Activated CD4-positive, alpha-beta T cell treated with anti-CD3 and anti-CD28 coated beads for 24 hours (primary cell): ENCODE results near the gene BRF1.
"Not testable (repeated sequence)": the region's sequence is repeated elsewhere in the genome, so short reads cannot be mapped to it uniquely, and the experiment has no call there.

Experiments
- DNase-seq, 2 donors: peaks; one replicate each; pipeline ENCODE4 v3.0.0-alpha.2; 2020; ENCODE audit warnings: low read depth in 2 of 2

The BRF1 gene

DNA sequence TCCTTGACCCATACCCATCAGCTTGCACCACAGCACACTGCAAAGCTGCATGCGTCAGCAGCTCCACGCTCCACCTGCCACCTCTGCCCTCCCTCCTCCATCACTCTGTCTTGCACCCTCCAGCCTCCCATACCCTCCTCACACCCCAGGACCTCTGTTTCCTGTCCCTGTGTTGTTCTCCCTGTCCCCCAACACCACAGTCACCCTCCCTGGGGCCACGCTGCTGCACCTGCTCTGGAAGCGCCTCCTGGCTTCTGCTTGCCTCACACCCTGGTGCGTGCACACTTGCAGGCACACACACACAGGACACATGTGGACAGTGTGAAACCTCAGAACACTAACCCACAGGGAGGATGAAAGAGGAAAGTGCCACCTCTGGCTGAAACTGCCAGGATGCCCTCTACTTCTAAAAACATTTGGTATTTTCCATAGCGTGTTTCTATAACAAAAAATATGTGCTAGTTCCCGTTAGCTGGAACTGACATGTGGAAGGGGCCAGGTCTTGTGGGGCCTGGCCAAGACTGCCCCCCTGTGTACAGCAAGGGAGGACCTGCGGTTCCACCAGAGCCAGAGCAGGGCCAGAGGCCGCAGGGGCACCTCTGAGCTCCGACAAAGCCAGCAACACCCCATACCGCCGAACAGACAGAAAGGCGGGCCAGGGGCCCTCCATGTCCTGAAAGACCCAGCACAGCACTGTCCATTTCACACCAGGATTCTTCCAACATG is 10.0 kb downstream of the BRF1 start:
- DNase-seq: no peak

DNA sequence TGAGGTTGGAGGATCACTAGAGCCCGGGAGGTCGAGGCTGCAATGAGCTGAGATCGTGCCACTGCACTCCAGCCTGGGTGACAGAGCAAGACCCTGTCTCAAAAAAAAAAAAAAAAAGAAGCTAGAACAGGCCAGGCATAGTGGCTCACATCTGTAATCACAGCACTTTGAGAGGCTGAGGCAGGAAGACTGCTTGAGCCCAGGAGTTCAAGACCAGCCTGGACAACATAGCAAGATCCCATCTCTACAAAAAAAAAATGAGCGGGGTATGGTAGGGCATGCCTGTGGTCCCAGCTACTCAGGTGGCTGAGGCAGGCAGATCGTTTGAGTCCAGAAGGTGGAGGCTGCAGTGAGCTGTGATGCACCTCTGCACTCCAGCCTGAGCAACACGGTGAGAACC is 11.9 kb downstream of the BRF1 start:
- DNase-seq: not testable (repeated sequence)

DNA sequence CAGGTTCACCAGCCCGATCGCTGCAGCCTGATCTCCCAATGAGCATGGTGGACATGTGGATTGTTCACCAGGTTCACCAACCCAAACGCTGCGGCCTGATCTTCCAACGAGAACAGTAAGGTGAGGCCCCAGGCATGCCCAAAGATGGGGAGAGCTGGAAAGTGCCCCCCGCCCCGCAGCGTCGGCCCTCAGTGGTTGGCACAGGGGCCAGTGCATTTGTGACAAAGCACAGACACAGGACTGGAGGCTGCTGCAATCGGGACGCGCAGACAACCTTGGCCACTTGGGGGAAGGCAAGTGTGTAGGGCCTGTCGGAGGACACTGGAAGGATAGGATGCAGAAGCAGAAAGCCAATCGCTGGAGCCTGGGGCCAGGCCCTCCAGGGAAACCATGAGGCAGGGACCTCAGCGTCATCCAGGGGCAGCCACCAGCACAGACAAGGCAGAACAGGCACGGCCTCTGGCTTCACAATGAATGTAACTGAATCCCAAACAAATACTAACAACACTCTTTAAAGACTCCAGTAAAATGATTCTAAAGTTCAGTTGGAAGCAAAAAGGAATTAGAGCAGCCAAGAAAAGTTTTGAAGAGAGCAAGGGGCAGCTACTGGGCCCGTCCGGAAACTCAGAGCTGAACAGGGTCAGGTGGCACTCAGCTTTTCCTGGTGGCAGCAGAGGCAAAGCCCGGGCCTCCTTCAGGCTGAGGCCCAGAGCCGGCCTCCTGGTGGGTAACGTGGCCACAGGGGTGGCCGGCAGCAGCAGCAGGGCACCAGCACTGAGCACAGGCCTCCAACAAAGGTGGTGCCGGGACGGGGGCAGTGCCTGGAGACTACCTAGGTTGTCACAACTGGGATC is 13.3 kb downstream of the BRF1 start:
- DNase-seq: no peak

DNA sequence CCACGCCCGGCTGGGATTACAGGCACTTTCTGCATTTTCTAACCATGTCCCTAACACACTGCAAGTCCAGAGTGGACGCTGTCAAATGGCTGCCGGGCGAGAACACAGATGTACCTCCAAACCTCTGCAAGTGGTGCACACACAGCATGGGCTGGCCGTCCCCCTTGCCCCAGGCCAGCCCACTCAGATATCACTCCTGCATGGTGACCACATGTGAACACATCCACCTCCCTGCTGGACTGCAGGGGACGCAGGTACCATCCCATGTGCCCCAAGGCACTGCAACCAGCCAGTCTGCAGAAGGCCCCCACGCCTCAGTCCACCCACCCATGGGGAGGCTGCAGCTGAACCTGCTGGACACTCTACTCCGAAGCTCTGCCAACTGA is 14.0 kb downstream of the BRF1 start:
- no peak for DNase-seq

DNA sequence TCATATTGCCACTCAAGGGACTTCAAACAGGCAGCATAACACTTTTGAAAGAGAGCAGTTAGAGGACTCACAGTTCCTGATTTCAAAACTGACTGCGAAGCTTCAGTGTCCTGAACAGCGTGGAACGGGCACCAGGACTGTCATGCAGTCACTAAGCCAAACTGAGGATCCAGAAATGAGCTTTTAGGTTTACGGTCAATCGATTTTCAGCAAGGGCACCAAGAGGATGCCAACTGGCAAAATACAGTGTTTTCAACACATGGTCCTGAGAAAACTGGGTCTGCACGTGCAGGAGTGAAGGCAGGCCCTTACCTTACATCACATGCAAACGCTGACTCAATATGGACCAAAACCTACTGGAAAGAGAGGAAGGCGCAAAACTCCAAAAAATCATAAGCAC is 15.6 kb downstream of the BRF1 start:
- DNase-seq: no peak

DNA sequence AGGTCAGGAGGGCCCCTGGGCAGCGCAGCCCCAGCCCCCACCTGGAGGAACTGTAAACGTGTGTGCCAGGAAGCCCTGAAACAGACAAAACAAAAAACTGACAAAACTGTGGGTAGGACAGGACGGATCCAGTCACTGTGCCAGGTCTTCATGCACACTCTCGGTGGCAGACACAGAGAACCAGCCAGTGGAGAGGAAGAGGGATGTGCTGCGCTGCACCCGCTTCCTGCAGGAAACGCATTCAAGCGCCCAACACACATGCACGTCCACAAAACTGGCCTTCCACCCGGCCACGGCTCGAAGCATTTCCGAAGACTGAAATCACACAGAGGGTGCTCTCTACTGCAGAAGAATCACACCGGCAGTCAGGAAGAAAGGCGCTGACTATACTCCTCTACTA is 16.9 kb downstream of the BRF1 start:
- DNase-seq: no peak

DNA sequence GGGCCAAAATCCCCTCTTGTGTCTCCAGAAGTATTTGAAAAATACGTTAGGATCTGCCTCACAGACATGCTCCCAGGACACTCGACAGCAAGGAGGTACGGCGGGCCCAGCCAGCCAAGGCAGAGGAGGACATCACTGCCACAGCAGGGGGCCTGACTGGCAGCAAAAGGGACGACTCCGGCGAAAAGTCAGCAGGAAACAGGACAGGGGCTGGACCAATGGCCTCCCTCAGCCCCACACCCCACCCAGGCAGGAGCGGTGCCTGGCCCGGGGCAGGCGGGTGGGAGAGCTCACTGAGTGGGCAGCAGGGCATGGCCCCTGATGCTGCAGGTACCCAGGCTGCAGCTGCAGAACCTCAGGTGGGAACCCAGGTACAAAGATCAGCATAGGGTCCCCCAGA is 17.8 kb downstream of the BRF1 start:
- DNase-seq: no peak

DNA sequence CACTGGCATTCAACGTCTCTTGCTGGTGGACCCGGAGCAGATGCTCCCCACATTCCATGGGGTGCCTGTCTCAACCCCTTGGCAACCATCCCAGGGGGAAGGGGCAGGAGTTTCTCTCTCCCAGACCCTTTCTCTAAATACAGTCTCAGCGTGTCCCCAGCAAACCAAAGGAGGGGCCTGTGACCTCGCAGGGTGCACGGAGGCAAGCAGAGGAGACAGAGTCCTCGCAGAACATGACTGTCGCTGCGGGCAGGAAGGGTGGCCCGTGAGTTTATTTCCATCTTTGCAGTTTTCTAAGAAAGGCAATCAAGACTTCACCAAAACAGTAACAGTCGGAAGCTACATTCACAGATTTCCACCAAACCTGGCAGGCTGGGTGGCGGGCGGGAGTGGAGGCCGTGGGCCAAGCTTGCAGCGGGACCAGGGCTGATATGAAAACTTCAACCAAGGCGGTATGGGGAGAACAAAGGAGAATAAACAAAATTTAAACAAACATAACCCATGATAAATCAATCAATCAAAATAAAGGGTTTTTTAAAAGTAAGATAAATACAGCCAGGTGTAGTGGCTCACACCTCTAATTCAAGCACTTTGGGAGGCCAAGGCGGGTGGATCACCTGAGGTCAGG is 18.6 kb downstream of the BRF1 start:
- no peak for DNase-seq

DNA sequence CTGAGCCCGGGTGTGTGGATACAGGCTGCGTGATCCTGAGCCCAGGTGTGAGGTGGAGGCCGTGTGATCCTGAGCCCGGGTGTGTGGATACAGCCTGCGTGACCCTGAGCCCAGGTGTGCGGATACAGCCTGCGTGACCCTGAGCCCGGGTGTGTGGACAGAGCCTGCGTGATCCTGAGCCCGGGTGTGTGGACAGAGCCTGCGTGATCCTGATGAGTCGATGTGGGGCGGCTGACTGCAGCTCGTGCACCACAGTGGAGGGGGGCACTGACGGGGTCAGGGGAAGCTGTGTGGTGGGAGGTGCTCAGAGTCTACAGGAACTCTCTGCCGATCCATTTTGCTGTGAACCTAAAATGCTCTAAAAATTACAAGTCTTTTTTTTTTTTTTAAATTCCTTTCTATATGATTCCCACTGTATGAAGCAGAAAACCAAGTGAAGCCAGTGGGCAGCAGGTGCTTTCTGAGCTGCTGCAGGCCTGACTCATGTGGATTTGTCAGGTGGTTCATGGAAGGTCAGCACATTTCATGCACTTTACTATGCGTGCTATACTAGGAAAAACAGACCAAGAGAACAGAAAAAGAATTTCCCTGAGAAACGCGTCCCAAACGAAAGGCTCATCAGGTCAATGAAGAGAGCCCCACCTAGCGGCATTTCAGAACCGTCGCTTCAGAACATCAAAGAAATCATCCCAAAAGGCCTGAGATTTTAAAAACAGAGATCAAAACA is 19.3 kb downstream of the BRF1 start:
- no peak for DNase-seq

DNA sequence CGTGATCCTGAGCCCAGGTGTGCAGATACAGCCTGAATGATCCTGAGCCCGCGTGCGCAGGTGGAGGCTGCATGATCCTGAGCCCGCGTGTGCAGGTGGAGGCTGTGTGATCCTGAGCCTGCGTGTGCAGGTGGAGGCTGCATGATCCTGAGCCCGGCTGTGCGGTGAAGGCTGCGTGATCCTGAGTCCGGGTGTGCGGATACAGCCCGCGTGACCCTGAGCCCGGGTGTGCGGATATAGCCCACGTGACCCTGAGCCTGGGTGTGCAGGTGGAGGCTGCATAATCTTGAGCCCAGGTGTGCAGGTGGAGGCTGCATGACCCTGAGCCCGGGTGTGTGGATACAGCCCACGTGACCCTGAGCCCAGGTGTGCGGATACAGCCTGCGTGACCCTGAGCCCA is 20.3 kb downstream of the BRF1 start:
- DNase-seq: no peak

DNA sequence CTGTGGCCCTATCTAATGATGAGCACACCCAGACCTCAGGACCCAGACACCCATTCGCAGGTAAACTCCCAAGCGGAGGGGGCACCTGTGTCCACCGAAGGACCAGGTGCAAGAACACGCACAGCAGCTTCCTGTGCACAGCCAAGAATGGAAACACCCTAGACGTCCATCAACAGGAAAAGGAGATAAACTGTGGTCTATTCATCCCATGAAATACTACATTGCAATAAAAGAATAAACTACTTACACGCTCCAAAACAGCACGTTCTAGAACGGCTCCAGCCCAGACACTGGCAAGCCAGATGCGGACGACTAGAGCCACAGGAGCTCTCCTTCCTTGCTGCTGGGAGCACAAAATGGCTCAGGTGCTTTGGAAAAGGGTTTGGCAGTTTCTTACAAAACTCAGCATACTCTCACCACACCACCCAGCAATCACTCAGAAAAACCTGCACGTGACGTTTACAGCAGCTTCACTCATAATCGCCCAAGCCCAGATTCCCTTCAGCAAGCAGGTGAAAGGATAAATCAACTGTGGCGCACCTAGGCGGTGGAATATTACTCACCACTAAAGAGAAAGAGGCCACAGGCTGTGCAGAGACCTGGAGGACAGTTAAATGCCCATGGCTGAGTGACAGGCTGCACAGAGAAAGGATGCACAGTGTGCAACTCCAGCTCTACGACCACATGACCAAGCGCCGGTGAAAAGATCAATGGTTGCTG is 21.0 kb downstream of the BRF1 start:
- no peak for DNase-seq

DNA sequence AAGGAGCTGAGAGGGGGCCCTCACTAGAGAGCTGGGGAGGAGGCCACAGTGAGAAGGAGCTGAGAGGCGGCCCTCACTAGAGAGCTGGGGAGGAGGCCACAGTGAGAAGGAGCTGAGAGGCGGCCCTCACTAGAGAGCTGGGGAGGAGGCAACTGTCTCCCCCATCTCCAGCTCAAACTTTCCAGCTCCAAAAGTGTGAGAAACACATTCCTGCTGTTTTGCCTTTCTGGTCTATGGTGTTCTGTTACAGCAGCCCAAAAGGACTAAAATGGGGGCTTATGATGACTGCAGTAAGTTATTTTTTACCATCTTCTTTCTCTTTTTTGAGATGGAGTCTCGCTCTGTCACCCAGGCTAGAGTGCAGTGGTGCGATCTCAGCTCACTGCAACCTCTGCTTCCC is 23.4 kb downstream of the BRF1 start:
- not testable (repeated sequence) for DNase-seq

DNA sequence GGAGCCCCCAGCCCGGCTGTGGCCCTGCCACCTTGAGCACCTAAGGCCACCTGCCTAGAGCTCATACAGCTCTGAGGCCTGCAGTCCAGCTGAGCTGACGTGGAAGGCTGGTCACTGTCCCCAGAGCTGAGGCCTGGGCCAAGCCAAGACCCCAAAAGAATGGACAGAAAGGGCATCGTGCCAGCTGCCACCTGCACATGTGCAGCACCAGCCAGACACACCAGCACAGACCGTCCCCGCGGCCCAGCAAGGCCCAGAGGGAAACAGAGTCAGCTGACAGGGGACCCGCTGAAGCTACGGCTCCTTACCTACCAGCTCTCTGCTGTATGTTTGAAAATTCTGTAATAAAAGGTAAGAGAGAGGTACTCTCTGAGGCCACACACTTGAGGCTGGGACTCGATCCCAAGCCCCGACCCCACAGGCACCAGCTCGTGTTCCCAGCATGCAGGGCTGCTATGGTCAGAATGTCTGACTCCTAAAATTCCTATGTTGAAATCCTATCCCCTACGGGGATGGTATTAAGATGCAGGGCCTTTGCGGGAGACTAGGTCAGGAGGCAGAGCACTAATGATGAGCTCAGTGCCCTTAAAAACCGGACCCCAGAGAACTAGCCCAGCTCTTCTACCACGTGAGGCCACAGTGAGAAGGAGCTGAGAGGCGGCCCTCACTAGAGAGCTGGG is 25.4 kb downstream of the BRF1 start:
- no peak for DNase-seq

DNA sequence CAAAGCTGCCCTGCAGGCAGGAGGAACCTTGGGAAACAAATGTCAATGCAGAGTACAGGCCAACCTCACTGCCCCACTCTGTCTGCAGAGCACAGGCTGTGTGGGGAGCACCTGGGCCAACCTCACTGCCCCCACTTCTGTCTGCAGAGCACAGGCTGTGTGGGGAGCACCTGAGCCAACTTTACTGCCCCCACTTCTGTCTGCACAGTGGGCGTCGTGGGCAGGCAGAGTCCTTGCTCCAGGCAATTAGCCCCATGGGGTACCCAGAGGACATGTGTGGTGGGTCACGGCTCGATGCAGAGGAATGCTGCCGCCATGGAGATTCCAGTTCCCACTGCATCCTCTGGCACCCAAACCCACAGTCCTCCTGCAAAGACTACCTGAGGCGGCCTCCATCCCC is 26.2 kb downstream of the BRF1 start:
- no peak for DNase-seq

DNA sequence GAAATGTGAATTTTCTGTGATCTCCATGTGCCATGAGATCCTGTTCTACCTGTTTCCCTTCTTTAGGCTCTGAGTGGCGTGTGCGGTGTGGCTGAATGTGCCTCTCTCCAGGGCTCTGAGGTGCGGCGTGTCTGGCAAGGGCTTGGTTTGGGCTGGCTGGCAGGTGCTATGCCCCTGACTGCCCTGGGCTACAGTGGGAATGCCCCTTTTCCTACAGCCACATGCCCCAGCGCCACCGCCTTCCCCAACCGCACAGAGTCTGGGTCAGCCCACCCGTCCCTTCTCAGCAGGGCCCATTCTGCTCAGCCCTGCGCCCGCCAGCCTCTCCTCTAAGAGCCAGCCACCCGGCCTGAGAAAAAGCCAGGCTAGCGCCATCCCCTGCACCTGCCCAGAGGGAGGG is 27.7 kb downstream of the BRF1 start:
- no peak for DNase-seq

DNA sequence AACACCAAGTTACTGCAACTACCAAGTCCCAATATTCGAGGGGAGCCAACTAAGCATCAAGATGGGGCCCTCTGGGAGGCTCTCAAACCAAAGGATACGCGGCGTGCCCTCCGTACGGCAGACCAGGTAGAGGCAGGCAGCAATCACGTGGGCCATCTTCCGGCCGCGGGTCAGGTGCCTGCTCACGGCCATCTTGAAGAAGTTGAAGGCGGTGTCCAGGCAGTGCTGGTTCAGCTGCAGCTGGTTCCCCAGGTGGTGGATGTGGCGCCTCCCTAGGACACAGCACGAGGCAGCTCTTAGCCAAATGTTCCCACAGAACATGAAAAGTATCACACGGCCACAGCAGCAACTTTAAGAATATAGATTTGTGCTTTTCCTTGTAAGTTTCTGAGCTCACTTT is 28.2 kb downstream of the BRF1 start:
- DNase-seq: no peak

DNA sequence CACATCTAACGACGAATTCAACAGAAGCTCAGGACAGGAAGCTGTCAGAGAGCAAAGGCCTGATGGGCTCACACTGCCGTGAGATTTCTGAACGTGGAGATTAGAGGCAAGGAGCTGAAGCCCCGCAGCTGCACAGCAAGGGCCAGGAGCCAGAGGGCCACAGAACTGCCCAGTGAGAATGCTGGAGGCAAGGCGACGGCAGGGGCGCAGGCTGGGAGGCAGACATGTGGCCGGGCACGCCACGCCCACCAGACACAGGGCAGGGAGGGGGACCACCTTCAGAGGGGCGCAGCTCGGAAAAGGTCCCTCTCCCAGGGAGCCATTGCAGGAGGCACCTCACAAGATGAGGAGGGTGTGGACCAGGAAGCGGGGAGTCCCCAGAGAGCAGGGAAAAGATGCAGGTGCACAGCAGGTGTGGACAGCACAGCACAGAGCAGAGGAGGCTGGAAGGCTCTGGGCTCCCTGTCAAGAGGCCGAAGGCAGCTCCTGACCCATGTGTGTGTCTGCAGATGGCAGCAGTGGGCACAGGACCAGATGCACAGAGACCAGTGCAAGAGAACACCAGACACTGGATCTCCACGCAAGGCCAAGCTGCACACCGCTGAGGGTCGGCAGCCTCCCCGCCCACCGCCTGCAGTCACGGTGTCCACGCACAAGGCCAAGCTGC is 29.4 kb downstream of the BRF1 start:
- DNase-seq: no peak

DNA sequence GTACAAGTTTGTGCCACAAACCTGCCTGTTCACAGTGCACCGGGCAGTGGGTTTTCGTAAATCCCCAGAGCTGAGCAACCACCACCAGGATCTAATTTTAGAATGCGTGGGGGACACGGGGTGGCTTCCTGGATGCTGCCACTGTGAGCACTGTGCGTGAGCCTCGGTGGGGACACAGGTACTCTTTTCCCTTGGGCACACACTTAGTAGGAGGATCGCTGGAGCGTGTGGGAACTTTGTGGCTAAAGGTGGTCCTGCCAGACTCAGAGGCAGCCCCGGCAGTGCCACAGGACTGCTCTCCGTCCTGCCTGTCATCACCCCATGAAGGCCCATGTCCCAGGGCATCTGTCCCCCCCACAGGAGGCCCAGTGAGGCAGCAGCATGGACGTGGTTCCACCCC is 31.4 kb downstream of the BRF1 start:
- DNase-seq: no peak

DNA sequence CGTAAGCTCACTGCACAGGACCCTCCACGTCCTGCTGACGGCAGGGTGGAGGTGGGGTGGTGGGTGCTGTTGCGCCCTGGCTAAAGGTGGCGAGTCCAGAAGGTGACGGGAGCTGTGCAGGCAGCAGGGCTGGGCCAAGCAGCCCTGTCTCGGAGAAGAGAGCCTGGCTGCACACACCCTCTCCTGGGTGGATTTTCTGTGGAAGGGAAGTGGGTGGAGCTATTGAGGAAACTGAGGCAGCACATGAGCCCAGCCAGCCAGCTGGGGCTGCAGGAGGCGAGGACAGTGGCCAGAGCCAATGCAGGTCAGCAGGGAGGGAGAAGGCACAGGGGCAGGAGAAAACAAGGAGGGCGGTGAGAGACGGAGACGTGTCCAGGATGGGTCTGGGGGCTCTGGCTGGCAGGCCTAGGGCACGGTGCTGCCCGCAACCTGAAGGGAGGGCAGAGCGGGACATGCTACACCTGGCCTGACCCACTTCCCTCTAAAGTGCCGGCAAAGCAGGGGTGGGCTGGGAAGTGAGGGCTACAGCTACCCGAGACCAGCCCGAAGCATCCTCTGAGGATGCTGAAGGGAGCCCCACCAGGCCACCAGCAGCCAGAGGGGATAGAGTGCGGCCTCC is 32.0 kb downstream of the BRF1 start:
- DNase-seq: no peak
